Thyroid gland (tissue), 4 donors: Measurements from ENCODE around the gene FDCSP.

ENCODE experiments used
- POLR2A ChIP-seq, 2 donors: fragments of 450-650 bp; IDR thresholded peaks; one replicate each; pipeline ENCODE4 v1.6.1; 2017; ENCODE audit warnings: antibody characterized with exemption in 2 of 2, mild to moderate bottlenecking in 2 of 2, moderate library complexity in 1 of 2
- TF ChIP-seq, protein P1 (sequence below), 6 experiments: fragments of 200-600 bp in 3 of 6; fragments of 450-650 bp in 3 of 6; sonication (generic) in 3 of 6; IDR thresholded peaks; one replicate each; pipeline ENCODE4 v1.5.1; 2016 to 2019; ENCODE audit warnings: antibody characterized with exemption in 6 of 6, mild to moderate bottlenecking in 2 of 6, inconsistent platforms in 1 of 6, moderate library complexity in 1 of 6

DNA sequence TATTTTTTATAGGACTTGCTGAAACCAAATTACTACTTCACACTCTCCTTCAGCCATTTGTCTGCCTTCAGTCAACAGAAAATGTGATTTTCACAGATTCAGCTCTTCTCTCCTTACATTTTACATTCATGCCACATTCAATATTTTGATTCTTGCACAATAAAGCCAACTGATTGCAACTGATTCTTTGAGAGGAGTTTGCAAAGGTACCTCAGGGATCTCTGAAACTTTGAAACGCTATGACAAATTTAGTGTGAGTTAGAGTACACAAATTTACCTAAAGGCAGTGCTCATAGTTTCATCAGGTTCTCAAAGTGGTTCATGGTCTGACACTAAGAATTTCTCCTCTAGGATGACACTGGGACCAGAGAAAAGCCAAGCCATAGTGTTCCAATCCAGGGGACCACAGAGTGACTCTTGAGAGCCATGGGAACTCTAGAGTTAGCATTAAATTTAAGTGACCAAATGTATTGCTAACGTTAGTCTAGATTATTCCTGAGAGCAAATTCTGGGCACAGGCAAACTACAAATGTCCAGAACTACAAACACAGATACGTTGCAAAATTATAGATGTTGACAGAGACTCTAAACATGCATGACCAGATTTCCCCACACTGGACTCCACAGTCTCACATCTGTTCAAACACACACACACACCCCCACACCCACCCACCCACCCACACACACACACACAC lies 25.5 kb downstream of the FDCSP start:
- no peak for TF ChIP-seq POLR2A (IDR thresholded peaks at IDR 0.05)
- TF ChIP-seq, protein P1, sequence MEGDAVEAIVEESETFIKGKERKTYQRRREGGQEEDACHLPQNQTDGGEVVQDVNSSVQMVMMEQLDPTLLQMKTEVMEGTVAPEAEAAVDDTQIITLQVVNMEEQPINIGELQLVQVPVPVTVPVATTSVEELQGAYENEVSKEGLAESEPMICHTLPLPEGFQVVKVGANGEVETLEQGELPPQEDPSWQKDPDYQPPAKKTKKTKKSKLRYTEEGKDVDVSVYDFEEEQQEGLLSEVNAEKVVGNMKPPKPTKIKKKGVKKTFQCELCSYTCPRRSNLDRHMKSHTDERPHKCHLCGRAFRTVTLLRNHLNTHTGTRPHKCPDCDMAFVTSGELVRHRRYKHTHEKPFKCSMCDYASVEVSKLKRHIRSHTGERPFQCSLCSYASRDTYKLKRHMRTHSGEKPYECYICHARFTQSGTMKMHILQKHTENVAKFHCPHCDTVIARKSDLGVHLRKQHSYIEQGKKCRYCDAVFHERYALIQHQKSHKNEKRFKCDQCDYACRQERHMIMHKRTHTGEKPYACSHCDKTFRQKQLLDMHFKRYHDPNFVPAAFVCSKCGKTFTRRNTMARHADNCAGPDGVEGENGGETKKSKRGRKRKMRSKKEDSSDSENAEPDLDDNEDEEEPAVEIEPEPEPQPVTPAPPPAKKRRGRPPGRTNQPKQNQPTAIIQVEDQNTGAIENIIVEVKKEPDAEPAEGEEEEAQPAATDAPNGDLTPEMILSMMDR (IDR thresholded peaks at IDR 0.05), result no peak
